Measurements from ENCODE around the gene SCAPER. TPM values are rescaled to one million over a fixed set of nuclear protein-coding genes. Genes with fewer than 3 reads are reported as not detected.
A peak's percentile ranks its signal among the peaks of the same experiment; 100 is the strongest.
"Not testable (repeated sequence)": the region's sequence is repeated elsewhere in the genome, so short reads cannot be mapped to it uniquely, and the experiment has no call there.

SCAPER gene
- total RNA-seq, 1 donor = 8.3 TPM

DNA sequence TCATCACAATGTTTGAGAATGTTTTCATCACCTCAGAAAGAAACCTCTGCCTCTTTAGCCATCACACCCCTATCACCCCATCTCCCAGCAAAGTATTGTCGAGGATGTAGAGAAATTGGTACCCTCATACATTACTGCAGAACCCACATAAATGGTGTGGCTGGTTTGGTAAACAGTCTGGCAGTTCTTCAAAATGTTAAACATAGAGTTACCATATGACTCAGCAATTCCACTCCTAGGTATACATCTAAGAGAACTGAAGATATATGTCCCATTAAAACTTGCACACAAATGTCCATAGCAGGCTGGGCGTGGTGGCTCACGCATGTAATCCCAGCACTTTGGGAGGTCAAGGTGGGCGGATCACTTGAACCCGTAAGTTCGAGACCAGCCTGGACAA lies 585.1 kb downstream of the SCAPER start:
- no peak overlapping the region for H3K4me3 ChIP-seq (ENCODE audit: insufficient read depth, low read length)
- no peak for TF ChIP-seq CTCF (IDR thresholded peaks at IDR 0.05; ENCODE audit: extremely low read depth, low read depth, low read length)
- H4K20me1 ChIP-seq (ENCODE audit: insufficient read depth, low read length) = no peaks in the 10 kb centered on the region
- H3K4me1 ChIP-seq (ENCODE audit: insufficient read depth, low read length) = no peaks in the 10 kb centered on the region
- no peaks in the 10 kb centered on the region for H3K9me3 ChIP-seq (ENCODE audit: low read depth, low read length)
- peaks cover 23% of the 10 kb centered on the region for H3K27me3 ChIP-seq (ENCODE audit: insufficient read depth, low read length)
- H2AFZ ChIP-seq (ENCODE audit: low read length) = no peak overlapping the region
- no peaks in the 10 kb centered on the region for H3K36me3 ChIP-seq (ENCODE audit: insufficient read depth, low read length)
- H3K79me2 ChIP-seq (ENCODE audit: insufficient read depth, low read length) = no peaks in the 10 kb centered on the region
- H3K27ac ChIP-seq (ENCODE audit: low read depth, low read length) = no peak overlapping the region
- H3K4me2 ChIP-seq (ENCODE audit: insufficient read depth, low read length) = no peak overlapping the region
- no peak for DNase-seq (ENCODE audit: insufficient read length, low spot score, missing footprints)

GRCh38 chr15:76313731-76314130 lies 591.4 kb downstream of the SCAPER start:
- TF ChIP-seq CTCF (IDR thresholded peaks at IDR 0.05; ENCODE audit: extremely low read depth, low read depth, low read length) = no peak

GRCh38 chr15:76313175-76313567 lies 592.0 kb downstream of the SCAPER start:
- not testable (repeated sequence) for H3K27me3 ChIP-seq (ENCODE audit: insufficient read depth, low read length); H3K4me3 ChIP-seq (ENCODE audit: insufficient read depth, low read length); DNase-seq (ENCODE audit: insufficient read length, low spot score, missing footprints); H2AFZ ChIP-seq (ENCODE audit: low read length); H3K9me3 ChIP-seq (ENCODE audit: low read depth, low read length); H3K27ac ChIP-seq (ENCODE audit: low read depth, low read length); H3K36me3 ChIP-seq (ENCODE audit: insufficient read depth, low read length); H3K4me2 ChIP-seq (ENCODE audit: insufficient read depth, low read length)
- Histone ChIP-seq H4K20me1 (ENCODE audit: insufficient read depth, low read length) (peaks cover 12% of the 10 kb centered on the region), H3K79me2 (ENCODE audit: insufficient read depth, low read length) (peaks cover 29% of the 10 kb centered on the region), H3K4me1 (ENCODE audit: insufficient read depth, low read length) (peaks cover 19% of the 10 kb centered on the region)

More at GRCh38 chr15:76313731-76314130, 591.4 kb downstream of the SCAPER start:
- H3K4me2 ChIP-seq (ENCODE audit: insufficient read depth, low read length) = no peak overlapping the region
- peaks cover 6% of the 10 kb centered on the region for H4K20me1 ChIP-seq (ENCODE audit: insufficient read depth, low read length)
- peaks cover 2% of the 10 kb centered on the region for H3K27me3 ChIP-seq (ENCODE audit: insufficient read depth, low read length)
- no peaks in the 10 kb centered on the region for H3K9me3 ChIP-seq (ENCODE audit: low read depth, low read length)
- H3K4me3 ChIP-seq (ENCODE audit: insufficient read depth, low read length) = no peak overlapping the region
- H3K79me2 ChIP-seq (ENCODE audit: insufficient read depth, low read length) = peaks cover 23% of the 10 kb centered on the region
- H3K4me1 ChIP-seq (ENCODE audit: insufficient read depth, low read length) = peaks cover 19% of the 10 kb centered on the region
- H3K27ac ChIP-seq (ENCODE audit: low read depth, low read length) = no peak overlapping the region
- no peak overlapping the region for H2AFZ ChIP-seq (ENCODE audit: low read length)
- DNase-seq (ENCODE audit: insufficient read length, low spot score, missing footprints) = no peak
- H3K36me3 ChIP-seq (ENCODE audit: insufficient read depth, low read length) = no peaks in the 10 kb centered on the region

DNA sequence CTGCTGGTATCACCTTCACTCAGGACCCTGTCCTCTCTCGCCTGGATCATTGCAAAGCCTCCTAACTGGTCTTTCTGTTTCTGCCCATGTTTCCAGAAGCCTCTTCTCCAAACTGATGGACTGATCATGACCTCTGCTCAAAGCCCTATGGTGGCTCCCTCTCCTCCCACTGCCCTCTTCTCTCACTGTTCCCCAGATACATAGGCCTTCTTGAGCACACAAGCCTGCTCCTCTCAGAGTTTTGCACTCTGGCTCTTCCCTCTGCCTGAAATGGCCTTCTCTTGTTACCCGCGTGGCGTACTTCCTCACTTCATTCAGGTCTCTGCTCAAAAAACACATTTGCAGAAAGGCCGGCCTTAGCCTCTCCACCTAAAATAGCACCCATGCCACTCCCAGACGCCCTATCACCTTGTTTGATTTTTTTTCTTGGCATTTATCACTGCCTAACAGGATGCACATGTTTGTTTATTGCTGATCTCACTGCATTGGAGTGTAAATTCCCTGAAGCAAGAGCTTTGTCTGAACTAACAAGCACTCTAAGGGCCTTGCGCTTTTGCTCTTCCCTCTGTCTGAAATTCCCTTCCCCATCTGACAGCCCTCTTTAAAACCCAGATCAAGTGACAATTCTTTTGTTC lies 592.5 kb downstream of the SCAPER start:
- Histone ChIP-seq H3K4me3 (ENCODE audit: insufficient read depth, low read length) (no peak overlapping the region), H3K27me3 (ENCODE audit: insufficient read depth, low read length) (peaks cover under 1% of the 10 kb centered on the region), H3K9me3 (ENCODE audit: low read depth, low read length) (no peaks in the 10 kb centered on the region), H4K20me1 (ENCODE audit: insufficient read depth, low read length) (peaks cover 17% of the 10 kb centered on the region), H3K36me3 (ENCODE audit: insufficient read depth, low read length) (no peaks in the 10 kb centered on the region), H3K4me2 (ENCODE audit: insufficient read depth, low read length) (no peak overlapping the region), H3K4me1 (ENCODE audit: insufficient read depth, low read length) (peaks cover 19% of the 10 kb centered on the region), H3K27ac (ENCODE audit: low read depth, low read length) (no peak overlapping the region), H3K79me2 (ENCODE audit: insufficient read depth, low read length) (peaks cover 34% of the 10 kb centered on the region), H2AFZ (ENCODE audit: low read length) (peak overlapping the region; percentile 47)
- DNase-seq (ENCODE audit: insufficient read length, low spot score, missing footprints) = no peak
- TF ChIP-seq CTCF (IDR thresholded peaks at IDR 0.05; ENCODE audit: extremely low read depth, low read depth, low read length) = no peak
